ENCODE measurements around the gene SUCO. TPM values are rescaled to one million over a fixed set of nuclear protein-coding genes. Genes with fewer than 3 reads are reported as not detected.

Gene SUCO
- total RNA-seq, 1 experiment from 2014 or later = 37.7 TPM

DNA sequence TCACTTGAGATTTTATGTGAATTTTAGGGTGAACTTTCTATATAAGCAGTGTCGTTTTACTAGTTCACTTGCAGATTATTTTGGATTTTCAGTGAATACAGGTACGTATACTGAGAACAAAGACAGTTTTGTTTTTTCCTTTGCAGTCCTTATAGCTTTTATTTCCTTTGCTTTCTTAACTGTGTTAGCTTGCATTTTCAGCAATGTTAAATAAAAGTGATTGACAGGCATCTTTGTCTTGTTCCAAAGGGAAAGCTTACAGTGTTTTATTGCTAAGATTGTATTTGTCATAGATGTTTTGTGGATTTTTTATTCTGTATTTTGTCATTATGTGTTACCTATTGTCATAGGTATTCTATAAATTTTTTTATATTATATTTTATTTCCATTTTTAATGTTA is 72.7 kb downstream of the SUCO start:
- Histone ChIP-seq H3K27ac (ENCODE audit: insufficient read length, low read depth, low read length) (no peak overlapping the region), H3K56ac (ENCODE audit: insufficient read length, low read depth, low read length) (no peak overlapping the region), H4K91ac (ENCODE audit: insufficient read length, low read depth, low read length) (no peak overlapping the region), H3T11ph (ENCODE audit: low read length) (no peak overlapping the region), H3K18ac (ENCODE audit: insufficient read length, low read depth, low read length) (no peak overlapping the region), H4K5ac (ENCODE audit: insufficient read length, low read depth, low read length) (no peak overlapping the region), H4K8ac (replicated peaks; ENCODE audit: insufficient read length, low read depth, low read length) (no peak overlapping the region), H2BK15ac (ENCODE audit: low read depth, low read length) (no peak overlapping the region), H2BK120ac (ENCODE audit: low read depth, low read length, poor library complexity, severe bottlenecking) (no peak overlapping the region), H2AK5ac (ENCODE audit: insufficient read length, low read length) (no peak overlapping the region), H3K79me1 (ENCODE audit: insufficient read depth, low read depth, low read length, poor library complexity, severe bottlenecking) (no peaks in the 10 kb centered on the region), H3K4me2 (ENCODE audit: insufficient read depth, insufficient read length, low read length) (no peak overlapping the region), H2BK5ac (ENCODE audit: insufficient read length, low read length) (no peak overlapping the region), H3K9ac (ENCODE audit: extremely low read depth, insufficient read length, low read length) (no peak overlapping the region), H2AFZ (ENCODE audit: low read length) (no peak overlapping the region), H3K4me1 (ENCODE audit: insufficient read depth, low read length) (no peaks in the 10 kb centered on the region), H3K9me3 (ENCODE audit: control insufficient read depth, low read depth, low read length) (no peaks in the 10 kb centered on the region), H3K14ac (ENCODE audit: insufficient read depth, low read length) (no peak overlapping the region), H3K4ac (ENCODE audit: low read depth, low read length) (no peak overlapping the region), H2BK20ac (ENCODE audit: low read depth, low read length, poor library complexity, severe bottlenecking) (no peak overlapping the region), H3K79me2 (ENCODE audit: insufficient read depth, low read length) (no peaks in the 10 kb centered on the region), H3K23ac (ENCODE audit: insufficient read length, low read depth, low read length) (no peak overlapping the region), H4K20me1 (ENCODE audit: control insufficient read depth, insufficient read depth, insufficient read length) (no peaks in the 10 kb centered on the region), H3K27me3 (ENCODE audit: insufficient read depth, low read length) (no peaks in the 10 kb centered on the region), H3K23me2 (ENCODE audit: insufficient read length, low read depth, low read length, poor library complexity, severe bottlenecking) (no peaks in the 10 kb centered on the region), H2BK12ac (ENCODE audit: insufficient read length, low read depth, low read length) (no peak overlapping the region)
- DNase-seq = no peak
- H3K4me1 Mint-ChIP-seq = no peaks in the 10 kb centered on the region
- no peaks in the 10 kb centered on the region for H3K27me3 Mint-ChIP-seq (ENCODE audit: low read depth)
- no peaks in the 10 kb centered on the region for H3K9me3 Mint-ChIP-seq
- TF ChIP-seq, protein P1, sequence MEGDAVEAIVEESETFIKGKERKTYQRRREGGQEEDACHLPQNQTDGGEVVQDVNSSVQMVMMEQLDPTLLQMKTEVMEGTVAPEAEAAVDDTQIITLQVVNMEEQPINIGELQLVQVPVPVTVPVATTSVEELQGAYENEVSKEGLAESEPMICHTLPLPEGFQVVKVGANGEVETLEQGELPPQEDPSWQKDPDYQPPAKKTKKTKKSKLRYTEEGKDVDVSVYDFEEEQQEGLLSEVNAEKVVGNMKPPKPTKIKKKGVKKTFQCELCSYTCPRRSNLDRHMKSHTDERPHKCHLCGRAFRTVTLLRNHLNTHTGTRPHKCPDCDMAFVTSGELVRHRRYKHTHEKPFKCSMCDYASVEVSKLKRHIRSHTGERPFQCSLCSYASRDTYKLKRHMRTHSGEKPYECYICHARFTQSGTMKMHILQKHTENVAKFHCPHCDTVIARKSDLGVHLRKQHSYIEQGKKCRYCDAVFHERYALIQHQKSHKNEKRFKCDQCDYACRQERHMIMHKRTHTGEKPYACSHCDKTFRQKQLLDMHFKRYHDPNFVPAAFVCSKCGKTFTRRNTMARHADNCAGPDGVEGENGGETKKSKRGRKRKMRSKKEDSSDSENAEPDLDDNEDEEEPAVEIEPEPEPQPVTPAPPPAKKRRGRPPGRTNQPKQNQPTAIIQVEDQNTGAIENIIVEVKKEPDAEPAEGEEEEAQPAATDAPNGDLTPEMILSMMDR (conservative IDR thresholded peaks at IDR 0.05) = no peak
- H3K27ac Mint-ChIP-seq = no peak overlapping the region
- H3K4me3 Mint-ChIP-seq = no peak overlapping the region
- H3K36me3 Mint-ChIP-seq (ENCODE audit: insufficient read depth in 1 of 3, low read depth in 3 of 3) = peaks cover 8 to 44% (median 31%) of the 10 kb centered on the region in 3 experiments; a peak in 6 of 7 replicates
- no CpG with 5 or more reads among the region's 2 CpGs for WGBS (ENCODE audit: extremely low coverage, insufficient read length, low lambda C conversion rate)

Measured in H9 (cell line).